Measurements from ENCODE around the gene C5AR1. TPM values are rescaled to one million over a fixed set of nuclear protein-coding genes. Genes with fewer than 3 reads are reported as not detected.
"Not testable (repeated sequence)": the region's sequence is repeated elsewhere in the genome, so short reads cannot be mapped to it uniquely, and the experiment has no call there.

The C5AR1 gene
- total RNA-seq, 2 experiments from 2014 or later, result 1.4 to 1.8 TPM

GRCh38 chr19:47274891-47275761 is 34.5 kb upstream of the C5AR1 start:
- peaks cover 11% of the 10 kb centered on the region for H3K36me3 Mint-ChIP-seq

GRCh38 chr19:47275791-47276461 is 33.7 kb upstream of the C5AR1 start:
- Mint-ChIP-seq H3K9me3 (no peaks in the 10 kb centered on the region), H3K27ac (no peak overlapping the region), H3K4me1 (peaks cover 17% of the 10 kb centered on the region), H3K36me3 (peaks cover 11% of the 10 kb centered on the region), H3K27me3 (no peaks in the 10 kb centered on the region), H3K4me3 (peak overlapping the region; percentile 76)
- DNase-seq, result no peak

More at GRCh38 chr19:47274891-47275761, 34.5 kb upstream of the C5AR1 start:
- Mint-ChIP-seq H3K4me3 (peak overlapping the region; percentile 76), H3K9me3 (no peaks in the 10 kb centered on the region), H3K27me3 (no peaks in the 10 kb centered on the region), H3K4me1 (peaks cover 17% of the 10 kb centered on the region), H3K27ac (peak overlapping the region; percentile 54)
- DNase-seq, result no peak

- H3K36me3 Mint-ChIP-seq, H3K27me3 Mint-ChIP-seq, H3K9me3 Mint-ChIP-seq, H3K4me3 Mint-ChIP-seq, H3K27ac Mint-ChIP-seq, DNase-seq: not testable (repeated sequence)
- peaks cover 17% of the 10 kb centered on the region for H3K4me1 Mint-ChIP-seq
Measured at GRCh38 chr19:47276513-47276912, 33.1 kb upstream of the C5AR1 start.

- peak; percentile 58 for DNase-seq
- no peaks in the 10 kb centered on the region for H3K9me3 Mint-ChIP-seq
- no peak overlapping the region for H3K27ac Mint-ChIP-seq
- no peak overlapping the region for H3K4me3 Mint-ChIP-seq
- H3K4me1 Mint-ChIP-seq, result peaks cover 7% of the 10 kb centered on the region
- H3K36me3 Mint-ChIP-seq, result peaks cover 9% of the 10 kb centered on the region
- H3K27me3 Mint-ChIP-seq, result no peaks in the 10 kb centered on the region
Measured at GRCh38 chr19:47280183-47280797, 29.4 kb upstream of the C5AR1 start.

GRCh38 chr19:47283405-47284059 is 26.1 kb upstream of the C5AR1 start:
- Mint-ChIP-seq H3K4me1 (peaks cover 5% of the 10 kb centered on the region), H3K36me3 (peaks cover 4% of the 10 kb centered on the region), H3K9me3 (no peaks in the 10 kb centered on the region), H3K4me3 (no peak overlapping the region), H3K27ac (no peak overlapping the region), H3K27me3 (no peaks in the 10 kb centered on the region)
- no peak for DNase-seq

- no peaks in the 10 kb centered on the region for H3K27me3 Mint-ChIP-seq
- H3K36me3 Mint-ChIP-seq, result peaks cover 4% of the 10 kb centered on the region
- H3K4me3 Mint-ChIP-seq, result no peak overlapping the region
- no peak for DNase-seq
- no peak overlapping the region for H3K27ac Mint-ChIP-seq
- H3K4me1 Mint-ChIP-seq, result peaks cover 9% of the 10 kb centered on the region
- no peaks in the 10 kb centered on the region for H3K9me3 Mint-ChIP-seq
Measured at GRCh38 chr19:47284324-47284899, 25.2 kb upstream of the C5AR1 start.

GRCh38 chr19:47296036-47296435 is 13.6 kb upstream of the C5AR1 start:
- H3K9me3 Mint-ChIP-seq, result no peaks in the 10 kb centered on the region
- H3K4me1 Mint-ChIP-seq, result peaks cover 6% of the 10 kb centered on the region
- H3K27ac Mint-ChIP-seq, result no peak overlapping the region
- no peak overlapping the region for H3K4me3 Mint-ChIP-seq
- peak; percentile 75 for DNase-seq
- peaks cover 1% of the 10 kb centered on the region for H3K36me3 Mint-ChIP-seq
- no peaks in the 10 kb centered on the region for H3K27me3 Mint-ChIP-seq

GRCh38 chr19:47300867-47301266 is 8.8 kb upstream of the C5AR1 start:
- H3K36me3 Mint-ChIP-seq, H3K4me1 Mint-ChIP-seq, DNase-seq, H3K4me3 Mint-ChIP-seq, H3K9me3 Mint-ChIP-seq, H3K27me3 Mint-ChIP-seq, H3K27ac Mint-ChIP-seq: not testable (repeated sequence)

- Mint-ChIP-seq H3K4me3 (no peak overlapping the region), H3K27ac (no peak overlapping the region), H3K27me3 (peaks cover 10% of the 10 kb centered on the region), H3K9me3 (no peaks in the 10 kb centered on the region), H3K4me1 (peaks cover 4% of the 10 kb centered on the region), H3K36me3 (no peaks in the 10 kb centered on the region)
- no peak for DNase-seq
Measured at GRCh38 chr19:47302249-47302648, 7.4 kb upstream of the C5AR1 start.

- H3K27me3 Mint-ChIP-seq, result peaks cover 10% of the 10 kb centered on the region
- no peak for DNase-seq
- H3K36me3 Mint-ChIP-seq, result no peaks in the 10 kb centered on the region
- H3K27ac Mint-ChIP-seq, result no peak overlapping the region
- H3K9me3 Mint-ChIP-seq, result no peaks in the 10 kb centered on the region
- H3K4me3 Mint-ChIP-seq, result no peak overlapping the region
- H3K4me1 Mint-ChIP-seq, result peaks cover 4% of the 10 kb centered on the region
Measured at GRCh38 chr19:47303966-47304365, 5.7 kb upstream of the C5AR1 start.

GRCh38 chr19:47305309-47305751 is 4.3 kb upstream of the C5AR1 start:
- H3K36me3 Mint-ChIP-seq, result no peaks in the 10 kb centered on the region
- no peak overlapping the region for H3K4me3 Mint-ChIP-seq
- peaks cover 15% of the 10 kb centered on the region for H3K27me3 Mint-ChIP-seq
- H3K27ac Mint-ChIP-seq, result no peak overlapping the region
- peaks cover 4% of the 10 kb centered on the region for H3K4me1 Mint-ChIP-seq
- no peaks in the 10 kb centered on the region for H3K9me3 Mint-ChIP-seq
- DNase-seq, result peak; percentile 30

- no peaks in the 10 kb centered on the region for H3K9me3 Mint-ChIP-seq
- no peak overlapping the region for H3K4me3 Mint-ChIP-seq
- no peak overlapping the region for H3K27ac Mint-ChIP-seq
- peaks cover 15% of the 10 kb centered on the region for H3K27me3 Mint-ChIP-seq
- H3K36me3 Mint-ChIP-seq, result no peaks in the 10 kb centered on the region
- no peak for DNase-seq
- peaks cover 4% of the 10 kb centered on the region for H3K4me1 Mint-ChIP-seq
Measured at GRCh38 chr19:47306303-47306702, 3.4 kb upstream of the C5AR1 start.

- Mint-ChIP-seq H3K9me3 (no peaks in the 10 kb centered on the region), H3K27me3 (peaks cover 27% of the 10 kb centered on the region), H3K27ac (no peak overlapping the region), H3K4me1 (peaks cover 4% of the 10 kb centered on the region), H3K4me3 (no peak overlapping the region), H3K36me3 (no peaks in the 10 kb centered on the region)
- no peak for DNase-seq
Measured at GRCh38 chr19:47309038-47309437, 623 bp upstream of the C5AR1 start.

- Mint-ChIP-seq H3K27me3 (peaks cover 29% of the 10 kb centered on the region), H3K4me1 (peaks cover 5% of the 10 kb centered on the region), H3K9me3 (no peaks in the 10 kb centered on the region)
Measured at GRCh38 chr19:47310323-47310722, 662 bp downstream of the C5AR1 start.

More at GRCh38 chr19:47310323-47310722, 662 bp downstream of the C5AR1 start:
- Mint-ChIP-seq H3K27ac (no peak overlapping the region), H3K4me3 (no peak overlapping the region), H3K36me3 (no peaks in the 10 kb centered on the region)
- DNase-seq, result no peak

Measured in activated naive CD8-positive, alpha-beta T cell treated with anti-CD3 and anti-CD28 coated beads for 36 hours (primary cell).